Measurements from ENCODE around the gene C10orf90.

Gene C10orf90

DNA sequence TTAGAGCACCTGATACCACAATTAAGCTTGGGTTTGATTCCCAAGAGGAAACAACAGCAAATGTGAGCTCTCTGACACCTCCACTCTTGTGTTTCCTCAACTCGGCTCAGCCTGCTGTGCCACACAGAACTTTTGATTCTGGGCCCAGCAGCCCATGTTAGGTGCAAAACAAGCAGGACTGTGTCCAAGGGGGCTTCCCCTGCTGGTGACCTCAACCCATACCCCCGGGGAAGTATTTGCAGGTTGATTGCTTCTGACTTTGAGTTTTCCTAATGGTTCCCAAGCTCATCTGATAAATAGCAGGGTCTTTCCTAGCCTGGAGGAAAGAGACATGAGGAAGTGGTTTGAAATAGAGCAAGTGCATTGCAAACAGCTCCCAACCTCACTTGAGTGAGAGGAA lies 238.7 kb downstream of the C10orf90 start:
- TF ChIP-seq TAF1 (IDR thresholded peaks at IDR 0.05; ENCODE audit: borderline replicate concordance, insufficient read depth, low read length): no peak
- TF ChIP-seq SIN3A (IDR thresholded peaks at IDR 0.05; ENCODE audit: borderline replicate concordance, insufficient read depth, low read length): no peak
- no peak for TF ChIP-seq POLR2AphosphoS5 (IDR thresholded peaks at IDR 0.05; ENCODE audit: low read depth, low read length)
- TF ChIP-seq FOXP2 (optimal IDR thresholded peaks at IDR 0.05; ENCODE audit: borderline replicate concordance, extremely low read depth, extremely low read length, insufficient read depth): no peak
- TF ChIP-seq REST (IDR thresholded peaks at IDR 0.05; ENCODE audit: insufficient read depth in 1 of 2, low read depth in 2 of 2, low read length in 2 of 2): no peak

GRCh38 chr10:126430512-126430911 lies 240.0 kb downstream of the C10orf90 start:
- TF ChIP-seq FOXP2 (optimal IDR thresholded peaks at IDR 0.05; ENCODE audit: borderline replicate concordance, extremely low read depth, extremely low read length, insufficient read depth): no peak
- TF ChIP-seq REST (IDR thresholded peaks at IDR 0.05; ENCODE audit: insufficient read depth in 1 of 2, low read depth in 2 of 2, low read length in 2 of 2): no peak
- TF ChIP-seq TAF1 (IDR thresholded peaks at IDR 0.05; ENCODE audit: borderline replicate concordance, insufficient read depth, low read length): no peak
- no peak for TF ChIP-seq SIN3A (IDR thresholded peaks at IDR 0.05; ENCODE audit: borderline replicate concordance, insufficient read depth, low read length)
- no peak for TF ChIP-seq POLR2AphosphoS5 (IDR thresholded peaks at IDR 0.05; ENCODE audit: low read depth, low read length)

- TF ChIP-seq FOXP2 (optimal IDR thresholded peaks at IDR 0.05; ENCODE audit: borderline replicate concordance, extremely low read depth, extremely low read length, insufficient read depth) (no peak), TAF1 (IDR thresholded peaks at IDR 0.05; ENCODE audit: borderline replicate concordance, insufficient read depth, low read length) (no peak), POLR2AphosphoS5 (IDR thresholded peaks at IDR 0.05; ENCODE audit: low read depth, low read length) (no peak), REST (IDR thresholded peaks at IDR 0.05; ENCODE audit: insufficient read depth in 1 of 2, low read depth in 2 of 2, low read length in 2 of 2) (no peak), SIN3A (IDR thresholded peaks at IDR 0.05; ENCODE audit: borderline replicate concordance, insufficient read depth, low read length) (no peak)
Observed at GRCh38 chr10:126429275-126429674, 241.2 kb downstream of the C10orf90 start.

GRCh38 chr10:126425489-126426065 lies 244.9 kb downstream of the C10orf90 start:
- TF ChIP-seq SIN3A (IDR thresholded peaks at IDR 0.05; ENCODE audit: borderline replicate concordance, insufficient read depth, low read length) (no peak), FOXP2 (optimal IDR thresholded peaks at IDR 0.05; ENCODE audit: borderline replicate concordance, extremely low read depth, extremely low read length, insufficient read depth) (no peak), TAF1 (IDR thresholded peaks at IDR 0.05; ENCODE audit: borderline replicate concordance, insufficient read depth, low read length) (no peak), POLR2AphosphoS5 (IDR thresholded peaks at IDR 0.05; ENCODE audit: low read depth, low read length) (no peak), REST (IDR thresholded peaks at IDR 0.05; ENCODE audit: insufficient read depth in 1 of 2, low read depth in 2 of 2, low read length in 2 of 2) (no peak)
